Tibial nerve (tissue), 3 donors: Measurements from ENCODE around the gene GPR15LG.

ENCODE experiments used
- POLR2A ChIP-seq, 2 donors: fragments of 450-650 bp; IDR thresholded peaks; one replicate each; pipeline ENCODE4 v1.6.1; 2017; ENCODE audit warnings: antibody characterized with exemption in 2 of 2, mild to moderate bottlenecking in 2 of 2, moderate library complexity in 2 of 2
- TF ChIP-seq, protein P1 (sequence below), 5 experiments: fragments of 200-600 bp in 3 of 5; fragments of 450-650 bp in 2 of 5; sonication (generic) in 3 of 5; IDR thresholded peaks; one replicate each; pipeline ENCODE4 v1.5.1; 2016 to 2019; ENCODE audit warnings: antibody characterized with exemption in 5 of 5, mild to moderate bottlenecking in 3 of 5, moderate library complexity in 2 of 5

DNA sequence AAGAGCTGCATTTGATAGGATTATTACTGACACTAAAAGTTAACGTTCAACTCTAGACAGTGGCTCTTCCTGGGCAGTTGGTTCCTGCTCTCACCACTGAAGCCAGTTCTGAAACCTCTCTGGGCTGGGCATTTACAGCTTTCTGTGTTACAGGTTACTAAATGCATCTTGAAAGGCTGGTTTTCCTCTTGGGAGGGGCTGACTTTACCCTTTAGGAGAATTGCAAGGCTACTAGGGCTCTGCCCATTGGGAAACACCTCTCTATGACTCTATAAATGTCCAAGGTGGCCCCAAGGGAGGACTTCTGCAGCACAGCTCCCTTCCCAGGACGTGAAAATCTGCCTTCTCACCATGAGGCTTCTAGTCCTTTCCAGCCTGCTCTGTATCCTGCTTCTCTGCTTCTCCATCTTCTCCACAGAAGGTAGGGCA lies at the start of gene GPR15LG:
- TF ChIP-seq, protein P1, sequence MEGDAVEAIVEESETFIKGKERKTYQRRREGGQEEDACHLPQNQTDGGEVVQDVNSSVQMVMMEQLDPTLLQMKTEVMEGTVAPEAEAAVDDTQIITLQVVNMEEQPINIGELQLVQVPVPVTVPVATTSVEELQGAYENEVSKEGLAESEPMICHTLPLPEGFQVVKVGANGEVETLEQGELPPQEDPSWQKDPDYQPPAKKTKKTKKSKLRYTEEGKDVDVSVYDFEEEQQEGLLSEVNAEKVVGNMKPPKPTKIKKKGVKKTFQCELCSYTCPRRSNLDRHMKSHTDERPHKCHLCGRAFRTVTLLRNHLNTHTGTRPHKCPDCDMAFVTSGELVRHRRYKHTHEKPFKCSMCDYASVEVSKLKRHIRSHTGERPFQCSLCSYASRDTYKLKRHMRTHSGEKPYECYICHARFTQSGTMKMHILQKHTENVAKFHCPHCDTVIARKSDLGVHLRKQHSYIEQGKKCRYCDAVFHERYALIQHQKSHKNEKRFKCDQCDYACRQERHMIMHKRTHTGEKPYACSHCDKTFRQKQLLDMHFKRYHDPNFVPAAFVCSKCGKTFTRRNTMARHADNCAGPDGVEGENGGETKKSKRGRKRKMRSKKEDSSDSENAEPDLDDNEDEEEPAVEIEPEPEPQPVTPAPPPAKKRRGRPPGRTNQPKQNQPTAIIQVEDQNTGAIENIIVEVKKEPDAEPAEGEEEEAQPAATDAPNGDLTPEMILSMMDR (IDR thresholded peaks at IDR 0.05): no peak
- no peak for TF ChIP-seq POLR2A (IDR thresholded peaks at IDR 0.05)
